Stimulated activated CD8-positive, alpha-beta memory T cell treated with anti-CD3 and anti-CD28 coated beads, Interleukin-2, amount 100 ng/mL, for 48 hours (primary cell): ENCODE data around the gene CATSPER1.

Source experiments
- DNase-seq, 2 donors: peaks; one replicate each; pipeline ENCODE4 v3.0.0-alpha.2; 2020; ENCODE audit warnings: low read depth in 2 of 2

Gene CATSPER1

DNA sequence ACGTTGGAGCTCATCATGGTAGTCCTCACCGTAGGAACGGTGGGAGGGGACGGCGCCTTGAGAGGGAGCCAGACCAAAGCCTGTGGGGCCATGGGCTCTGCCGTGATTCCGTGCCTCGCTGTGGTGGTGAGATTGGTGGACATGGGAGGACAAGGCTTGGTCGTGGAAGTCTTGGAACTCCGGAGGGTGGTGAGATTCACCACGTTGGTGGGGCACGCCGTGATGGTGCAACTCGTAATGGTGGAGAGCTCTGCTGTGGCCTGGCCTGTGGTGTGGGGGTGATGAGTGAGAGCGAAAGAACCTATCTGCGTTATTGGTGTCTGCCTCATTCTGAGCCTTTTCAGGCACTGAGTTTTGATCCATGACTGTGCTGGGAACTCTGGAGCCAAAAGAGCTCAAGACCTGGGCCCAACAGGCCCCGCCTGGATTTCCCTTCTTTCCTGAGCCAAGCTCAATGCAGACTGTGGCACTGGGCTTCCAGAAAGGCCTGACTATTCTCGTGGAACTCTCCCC lies at the start of gene CATSPER1:
Gene CATSPER1, minus strand, starts transcription at position 463 of the 513 bp plus-strand sequence. Its CDS starts 100 bp downstream, at position 363.
- DNase-seq = no peak

DNA sequence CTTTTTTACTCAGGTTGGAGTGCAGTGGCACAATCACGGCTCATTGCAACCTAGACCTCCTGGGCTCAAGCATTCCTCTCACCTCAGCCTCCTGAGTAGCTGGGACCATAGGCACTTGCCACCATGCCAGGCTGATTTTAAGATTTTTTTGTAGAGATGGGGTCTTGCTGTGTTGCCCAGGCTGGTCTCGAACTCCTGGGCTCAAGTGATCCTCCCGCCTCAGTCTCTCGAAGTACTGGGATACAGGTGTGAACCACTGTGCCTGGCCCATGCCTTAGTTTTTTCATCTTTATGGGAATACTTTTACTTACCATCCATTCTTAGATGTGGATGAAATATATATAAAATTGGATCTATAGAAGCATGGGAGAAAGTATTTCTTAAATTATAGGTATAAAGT lies 49.0 kb upstream of the CATSPER1 start:
- DNase-seq = no peak

DNA sequence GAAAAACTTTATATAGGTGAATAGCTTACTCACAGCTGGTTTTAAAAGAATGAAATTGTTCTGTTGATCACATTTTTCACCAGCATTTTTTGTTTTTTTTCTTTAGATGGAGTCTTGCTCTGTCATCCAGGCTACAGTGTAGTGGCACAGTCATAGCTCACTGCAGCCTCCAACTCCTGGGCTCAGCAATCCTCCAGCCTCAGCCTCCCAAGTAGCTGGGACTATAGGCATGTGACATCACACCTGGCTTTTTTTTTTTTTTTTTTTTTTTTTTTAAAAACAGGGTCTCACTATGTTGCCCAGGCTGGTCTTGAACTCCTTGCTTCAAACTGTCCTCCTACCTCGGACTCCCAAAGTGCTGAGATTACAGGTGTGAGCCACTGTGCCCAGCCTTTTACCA lies 47.4 kb upstream of the CATSPER1 start:
- DNase-seq = no peak

DNA sequence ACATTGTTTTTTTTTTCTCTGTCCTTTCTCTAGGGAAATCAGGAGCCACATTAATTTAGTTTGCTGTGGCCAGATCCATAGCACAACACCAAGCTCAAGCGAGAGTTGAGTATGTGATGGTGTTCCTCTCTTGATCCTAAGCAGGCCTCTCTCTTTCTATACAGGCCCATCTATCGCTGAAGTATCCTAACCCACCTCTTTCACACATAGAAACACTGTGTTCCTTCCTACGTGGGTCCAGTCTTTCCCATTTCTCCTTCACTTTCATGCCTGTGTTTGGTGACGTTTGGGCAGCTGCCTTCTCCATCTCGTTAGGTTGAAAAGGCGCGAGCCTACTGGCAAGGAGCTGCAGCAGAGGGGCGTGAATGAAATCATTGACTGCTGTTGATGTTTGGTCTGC lies 46.2 kb upstream of the CATSPER1 start:
- no peak for DNase-seq

DNA sequence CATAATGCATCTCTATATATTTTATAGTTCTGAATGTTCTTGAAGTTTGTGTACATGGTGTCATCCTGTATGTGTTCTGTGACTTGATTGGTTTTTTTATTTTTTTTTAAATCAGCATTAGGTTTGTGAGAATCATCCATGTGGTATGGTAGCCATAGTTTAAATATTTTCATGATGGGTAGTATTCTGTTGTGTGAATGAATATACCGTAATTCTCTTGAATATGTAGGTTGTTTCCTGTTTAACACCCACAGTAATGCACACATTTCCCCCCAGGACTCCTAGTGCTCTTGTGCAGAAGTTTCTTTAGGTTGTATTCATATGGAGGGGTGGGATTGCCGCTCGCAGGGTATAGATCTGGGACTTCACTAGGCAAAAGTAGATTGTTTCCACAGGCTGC lies 45.8 kb upstream of the CATSPER1 start:
- DNase-seq = no peak

DNA sequence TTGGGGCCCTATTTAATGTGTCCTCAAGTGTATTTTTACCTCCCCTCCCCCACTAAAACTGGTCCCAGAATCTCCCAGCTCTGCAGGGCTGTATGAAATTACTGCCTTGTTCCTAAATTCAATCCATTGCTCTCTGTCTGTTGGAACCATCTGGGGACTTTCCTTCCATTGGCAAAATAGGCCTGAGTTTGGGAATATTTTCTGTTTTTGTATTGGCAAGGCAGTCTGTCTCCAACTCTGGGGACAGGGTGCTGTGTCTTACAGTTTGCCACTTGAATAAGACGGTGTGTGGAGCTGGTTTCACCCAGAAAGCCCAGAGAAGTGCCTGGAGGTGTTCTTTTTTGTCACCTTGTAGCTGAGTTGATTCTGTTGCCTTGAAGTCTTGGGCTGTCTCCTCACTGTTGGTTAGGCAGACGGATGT lies 45.1 kb upstream of the CATSPER1 start:
- no peak for DNase-seq

DNA sequence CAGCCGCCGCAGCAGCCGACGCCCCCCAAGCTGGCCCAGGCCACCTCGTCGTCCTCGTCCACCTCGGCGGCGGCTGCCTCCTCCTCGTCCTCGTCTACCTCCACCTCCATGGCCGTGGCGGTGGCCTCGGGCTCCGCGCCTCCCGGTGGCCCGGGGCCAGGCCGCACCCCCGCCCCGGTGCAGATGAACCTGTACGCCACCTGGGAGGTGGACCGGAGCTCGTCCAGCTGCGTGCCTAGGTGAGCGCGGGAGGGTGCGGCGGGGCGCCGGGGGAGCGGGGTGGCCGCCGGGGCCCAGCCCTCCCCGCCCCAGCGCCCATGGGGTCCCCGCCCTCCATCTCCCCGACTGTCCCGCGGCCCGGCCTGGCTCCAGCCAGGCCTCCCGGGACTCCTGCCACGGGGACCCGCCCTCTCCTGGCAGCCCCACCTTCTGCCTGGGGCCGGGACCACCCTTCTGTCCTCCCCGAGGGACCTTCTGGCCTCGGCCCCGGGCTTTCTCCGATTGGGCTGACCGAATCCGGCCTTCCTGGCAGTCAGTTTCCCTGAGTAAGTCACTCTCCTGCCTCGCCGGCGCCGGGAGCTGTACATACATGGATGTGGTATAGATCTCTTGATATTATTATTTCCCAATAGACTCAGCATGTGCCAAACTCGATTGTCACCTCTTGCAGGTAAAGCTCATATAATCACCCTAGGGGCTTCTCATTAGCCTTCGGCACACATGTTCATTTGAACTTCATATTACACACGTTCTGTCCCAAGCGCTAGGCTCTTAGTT lies 44.5 kb upstream of the CATSPER1 start:
- no peak for DNase-seq

DNA sequence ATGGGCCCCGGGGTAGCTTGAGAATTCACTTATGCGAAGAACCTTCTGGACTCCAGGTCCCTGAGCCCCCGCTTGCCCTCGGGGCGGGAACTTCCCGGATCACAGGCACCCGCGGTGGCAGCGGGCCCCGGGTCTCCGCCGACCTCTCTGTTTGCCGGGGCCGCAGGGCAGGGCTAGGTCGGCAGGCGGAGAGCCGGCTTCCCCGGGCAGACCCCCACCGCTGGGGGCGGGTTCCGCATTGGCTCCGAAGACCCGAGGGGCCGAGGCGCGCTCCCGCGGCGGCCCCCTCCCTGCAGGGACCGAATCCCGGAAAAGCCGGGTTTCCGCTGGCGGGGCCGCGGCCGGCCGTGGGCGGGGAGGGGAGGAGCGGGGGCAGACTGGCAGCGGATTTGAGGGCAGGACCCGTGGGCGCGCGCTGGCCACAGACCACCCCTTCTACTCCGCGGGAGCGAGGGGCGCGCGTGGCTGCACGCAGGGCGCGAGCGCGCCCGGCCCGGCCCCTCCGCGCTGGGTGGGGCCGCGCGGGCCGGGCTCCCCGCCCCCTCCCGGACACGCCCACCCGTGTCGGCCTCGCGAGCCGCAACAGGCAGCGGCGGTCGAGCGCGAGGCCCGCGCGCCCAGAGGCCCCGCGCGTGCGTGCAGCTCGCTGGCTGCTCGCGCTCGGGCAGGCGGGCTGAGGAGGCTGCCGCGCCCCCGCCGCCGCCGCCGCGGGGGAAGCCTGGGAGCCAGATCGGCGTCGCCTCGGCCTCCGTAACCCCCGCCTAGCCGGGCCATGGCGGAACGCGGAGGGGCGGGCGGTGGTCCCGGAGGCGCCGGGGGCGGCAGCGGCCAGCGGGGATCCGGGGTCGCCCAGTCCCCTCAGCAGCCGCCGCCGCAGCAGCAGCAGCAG lies 43.7 kb upstream of the CATSPER1 start, which contains the start of gene PACS1:
Gene PACS1, plus strand, starts transcription at position 558 of the 889 bp plus-strand sequence. Its CDS starts 215 bp downstream, at position 773.
- DNase-seq = peak; percentile 71 to 78

DNA sequence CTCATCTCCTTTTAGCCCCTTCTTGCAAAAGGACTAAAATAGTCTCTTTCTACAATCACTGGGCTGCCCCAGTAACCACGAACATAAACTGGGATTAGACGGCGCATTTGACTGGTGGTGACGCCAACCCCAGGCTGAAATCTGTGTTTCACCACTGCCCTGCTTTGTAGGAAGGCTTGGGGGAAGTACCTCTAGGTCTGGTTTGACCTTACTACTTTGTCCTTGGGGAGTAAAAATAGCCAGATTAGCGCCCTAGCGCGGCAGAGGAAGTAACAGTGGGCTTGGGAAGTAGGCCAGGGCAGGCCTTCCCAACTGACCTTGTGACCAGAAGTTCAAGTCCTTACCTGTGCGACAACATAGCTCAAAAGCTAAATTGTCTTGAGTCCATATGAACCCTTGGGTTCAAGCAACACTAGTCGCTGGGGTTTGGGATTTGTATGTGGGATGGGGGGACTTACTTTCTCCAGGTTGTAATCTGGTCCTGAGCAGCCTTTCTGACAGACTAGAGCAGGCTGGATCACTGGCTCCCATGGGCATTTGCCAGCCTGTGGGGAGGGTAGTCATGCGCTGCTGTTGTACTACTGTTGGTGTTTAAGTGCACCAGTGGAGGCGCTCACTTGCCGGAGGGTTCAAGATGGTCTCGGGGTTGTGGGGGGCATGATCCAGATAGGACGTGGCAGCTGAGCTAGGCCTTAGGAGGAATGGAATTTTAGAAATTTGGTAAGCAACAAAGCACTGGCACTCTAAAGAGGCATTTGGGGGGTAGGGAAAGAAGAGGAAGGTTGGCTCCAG lies 42.8 kb upstream of the CATSPER1 start:
- no peak for DNase-seq

DNA sequence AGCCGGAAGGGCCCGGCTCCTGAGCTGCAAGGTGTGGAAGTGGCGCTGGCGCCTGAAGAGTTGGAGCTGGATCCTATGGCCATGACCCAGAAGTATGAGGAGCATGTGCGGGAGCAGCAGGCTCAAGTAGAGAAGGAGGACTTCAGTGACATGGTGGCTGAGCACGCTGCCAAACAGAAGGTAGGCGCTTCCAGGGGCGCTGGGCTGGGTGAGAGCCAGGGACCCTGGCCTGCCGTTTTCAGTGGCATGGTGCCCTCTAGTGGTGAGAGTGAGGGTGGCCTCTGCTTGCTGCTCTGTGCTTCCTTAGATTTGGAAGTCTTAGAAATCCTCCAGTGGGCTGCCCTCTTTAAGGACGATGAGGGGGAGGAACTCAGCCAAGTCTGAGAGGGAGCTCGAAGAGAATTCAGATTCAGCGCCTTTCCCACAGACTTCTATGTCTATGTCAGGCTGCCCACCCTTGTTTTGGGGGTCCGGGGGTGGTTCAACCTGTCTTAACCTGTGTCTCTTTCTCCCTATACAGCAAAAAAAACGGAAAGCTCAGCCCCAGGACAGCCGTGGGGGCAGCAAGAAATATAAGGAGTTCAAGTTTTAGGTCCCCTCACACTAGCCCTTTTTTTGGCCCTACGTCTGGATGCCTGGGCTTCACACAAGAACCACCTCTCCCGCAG lies 42.0 kb upstream of the CATSPER1 start:
- peak; percentile 58 to 70 for DNase-seq

DNA sequence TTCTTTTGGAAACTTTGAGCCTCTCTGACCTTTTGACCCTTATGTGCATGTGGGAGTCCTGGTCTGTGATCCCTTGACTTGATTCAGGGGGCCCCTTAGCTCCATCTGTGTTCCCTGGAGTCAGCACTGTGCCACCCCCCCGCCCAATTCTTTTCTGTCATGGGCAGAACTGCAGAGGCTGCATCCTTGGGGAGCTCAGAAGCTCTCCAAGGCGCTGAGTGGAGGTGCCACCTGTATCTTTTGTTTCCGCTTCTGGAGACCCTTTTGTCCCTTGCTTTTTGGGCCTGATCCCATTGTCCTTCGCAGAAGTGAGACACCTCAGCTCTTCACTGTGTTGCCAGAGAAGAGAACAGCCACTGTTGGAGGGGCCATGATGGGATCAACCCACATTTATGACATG lies 41.4 kb upstream of the CATSPER1 start:
- DNase-seq = no peak

DNA sequence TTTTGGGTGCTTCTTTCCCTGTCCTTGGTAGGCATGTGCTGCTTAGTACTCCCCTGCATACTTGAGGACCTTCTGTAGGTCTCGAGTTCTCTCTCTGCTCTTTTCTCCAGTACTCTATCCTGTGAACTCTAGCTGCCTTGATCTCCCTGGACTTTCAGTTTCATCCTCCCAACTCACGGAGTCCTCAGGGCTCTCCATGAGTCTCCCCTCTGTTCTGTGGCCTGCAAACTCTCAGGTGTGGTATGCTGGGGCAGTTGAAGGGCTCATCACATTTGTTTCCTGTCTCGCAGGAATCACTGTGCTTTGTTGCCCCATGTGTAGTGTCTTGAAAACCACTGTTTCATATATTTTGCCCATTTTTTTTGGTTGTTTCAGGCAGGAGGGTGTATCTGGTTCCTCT lies 40.5 kb upstream of the CATSPER1 start:
- no peak for DNase-seq

DNA sequence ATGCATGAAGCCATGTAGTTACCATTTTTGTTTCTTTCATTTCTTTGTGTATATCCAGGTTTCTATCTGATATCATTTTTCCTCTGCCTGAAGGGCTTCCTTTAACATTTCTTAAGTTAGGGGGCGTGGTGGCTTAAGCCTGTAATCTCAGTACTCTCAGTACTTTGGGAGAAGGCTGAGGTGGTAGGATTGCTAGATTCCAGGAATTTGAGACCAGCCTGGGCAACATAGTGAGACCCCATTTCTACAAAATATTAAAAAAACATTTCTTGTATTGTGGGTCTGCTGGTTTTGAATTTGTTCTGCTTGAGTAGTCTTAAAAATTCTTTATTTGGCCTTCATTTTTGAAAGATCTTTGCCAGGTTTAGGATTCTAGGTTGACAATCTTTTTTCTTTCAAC lies 38.3 kb upstream of the CATSPER1 start:
- DNase-seq = no peak

DNA sequence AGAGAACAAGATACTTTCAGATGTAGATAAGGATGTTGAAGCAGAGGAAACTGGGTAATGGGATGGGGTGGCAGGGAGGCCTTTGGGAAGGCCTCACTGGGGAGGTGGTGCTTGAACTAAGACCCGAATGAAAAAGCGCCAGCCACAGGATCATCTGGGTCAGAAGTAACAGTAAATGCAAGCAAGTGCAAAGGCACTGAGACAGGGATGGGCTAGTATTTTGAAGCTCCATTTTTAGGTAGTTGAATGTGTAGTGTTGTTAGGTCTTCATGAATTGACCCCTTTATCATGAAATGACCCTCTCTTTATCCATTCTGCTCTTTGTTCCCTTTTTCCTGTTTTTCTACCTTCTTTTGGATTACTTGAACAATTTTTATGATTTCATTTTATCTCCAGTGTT lies 37.6 kb upstream of the CATSPER1 start:
- DNase-seq = no peak

DNA sequence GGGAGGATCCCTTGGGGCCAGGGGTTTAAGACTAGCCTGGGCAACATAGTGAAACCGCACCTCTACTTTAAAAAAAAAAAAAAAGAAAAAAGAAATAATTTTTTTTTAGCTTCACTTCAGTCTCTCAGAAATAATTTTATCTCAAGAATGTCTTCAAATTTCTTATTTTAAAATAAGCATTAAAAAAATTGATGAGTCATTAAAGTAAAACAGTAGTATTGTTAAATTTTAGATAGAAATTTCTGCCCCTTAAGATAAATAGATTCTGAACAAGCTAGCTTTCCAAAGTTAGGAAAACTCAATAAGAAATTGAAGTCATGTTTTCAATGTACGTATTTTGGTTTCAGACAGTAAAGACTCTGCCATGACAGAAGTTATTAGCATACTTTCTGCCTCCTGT lies 36.1 kb upstream of the CATSPER1 start:
- DNase-seq = no peak

DNA sequence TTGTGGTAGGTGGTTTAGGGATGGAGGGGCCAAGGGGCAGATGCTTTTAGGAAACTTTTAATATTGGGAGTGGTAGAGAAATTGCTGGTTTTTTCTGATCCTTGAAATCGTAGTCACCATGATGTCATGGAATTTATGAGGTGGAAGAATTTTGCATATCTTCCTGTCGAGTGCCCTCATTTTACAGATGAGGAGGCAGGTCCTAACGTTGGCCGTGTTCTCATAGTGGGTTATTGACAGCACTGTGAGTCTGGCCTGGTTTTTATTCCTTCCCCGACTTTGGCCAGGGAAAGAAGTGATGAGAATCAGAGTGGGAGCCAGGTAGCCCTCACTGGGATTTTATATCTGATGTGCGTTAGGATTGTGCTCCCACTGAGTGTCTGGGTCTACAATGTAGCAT lies 35.0 kb upstream of the CATSPER1 start:
- DNase-seq = no peak

DNA sequence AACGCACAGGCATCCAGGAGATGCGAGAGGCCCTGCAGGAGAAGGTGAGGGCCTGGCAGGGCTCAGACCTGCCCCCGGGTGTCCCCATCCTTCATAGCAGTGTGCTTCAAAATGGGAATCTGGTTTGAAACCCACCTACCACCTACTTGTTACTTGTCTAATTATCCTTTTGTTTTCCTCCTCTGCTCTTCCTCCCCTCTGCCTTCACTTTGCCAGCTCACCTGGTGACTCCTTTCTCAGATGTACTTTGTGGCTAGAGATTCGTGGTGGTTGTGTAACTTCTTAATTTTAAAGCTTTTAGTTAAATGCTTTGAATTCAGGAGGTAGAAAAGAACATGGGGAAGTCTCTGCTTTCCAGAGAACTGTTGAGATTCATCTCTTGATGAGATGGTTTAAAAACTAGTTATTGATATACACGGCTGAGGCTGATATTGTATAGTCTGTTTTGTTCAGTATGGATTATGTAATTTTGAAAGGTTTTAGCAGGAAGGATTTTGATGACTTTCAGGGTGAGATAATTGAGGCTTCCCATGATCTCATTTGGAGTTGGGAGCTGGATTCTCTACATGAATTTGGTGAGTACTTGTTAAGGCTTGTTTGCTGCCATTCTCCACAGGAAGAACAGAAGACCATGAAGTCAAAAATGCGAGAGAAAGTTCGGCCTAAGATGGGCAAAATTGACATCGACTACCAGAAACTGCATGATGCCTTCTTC lies 33.8 kb upstream of the CATSPER1 start:
- DNase-seq = no peak

DNA sequence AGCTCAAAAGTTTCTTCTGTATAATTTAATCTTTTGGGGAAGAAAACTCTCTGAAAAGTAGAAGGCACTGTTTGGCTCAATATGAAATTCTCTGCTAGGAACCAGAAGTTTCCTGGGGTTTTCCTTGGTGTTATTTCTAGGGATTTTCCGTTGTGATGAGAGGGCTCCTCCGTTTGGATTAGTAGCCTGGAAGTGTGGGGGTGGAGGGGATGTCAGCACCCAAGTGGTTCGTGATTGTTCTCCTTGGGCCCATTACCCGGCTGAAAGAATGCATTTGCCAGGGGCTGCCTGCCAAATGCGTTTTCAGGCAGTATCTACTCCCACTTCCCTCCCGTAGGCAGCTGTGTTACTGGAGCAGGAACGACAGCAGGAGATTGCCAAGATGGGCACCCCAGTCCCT lies 30.2 kb upstream of the CATSPER1 start:
- DNase-seq = no peak

DNA sequence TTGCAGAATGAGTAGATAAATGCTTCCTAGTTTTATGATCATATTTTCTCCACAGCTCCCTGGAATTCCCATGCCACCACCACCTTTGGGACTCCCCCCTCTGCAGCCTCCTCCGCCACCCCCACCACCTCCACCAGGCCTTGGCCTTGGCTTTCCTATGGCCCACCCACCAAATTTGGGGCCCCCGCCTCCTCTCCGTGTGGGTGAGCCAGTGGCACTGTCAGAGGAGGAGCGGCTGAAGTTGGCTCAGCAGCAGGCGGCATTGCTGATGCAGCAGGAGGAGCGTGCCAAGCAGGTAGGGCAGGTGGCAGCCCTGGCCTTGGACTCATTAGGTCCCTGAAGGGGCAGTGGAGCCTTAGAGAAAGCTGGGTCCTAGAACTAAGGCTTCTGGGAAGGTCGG lies 28.7 kb upstream of the CATSPER1 start:
- no peak for DNase-seq

DNA sequence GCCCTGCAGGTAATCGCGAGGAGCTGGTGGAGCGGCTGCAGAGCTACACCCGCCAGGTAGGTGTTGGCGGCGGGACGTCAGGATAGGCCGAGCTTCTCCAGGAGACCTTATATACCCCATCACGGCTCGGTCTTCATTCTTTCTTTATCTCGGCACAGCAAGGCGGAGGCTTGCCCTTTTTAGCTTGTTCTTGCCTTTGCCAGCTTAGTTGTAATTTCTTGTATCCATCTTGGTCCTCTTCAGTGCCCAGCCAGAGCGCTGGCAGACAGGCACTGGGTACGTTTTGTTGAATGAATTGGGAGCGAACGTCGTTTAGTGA lies 26.3 kb upstream of the CATSPER1 start:
- no peak for DNase-seq
